Activated CD4-positive, alpha-beta T cell treated with anti-CD3 and anti-CD28 coated beads for 36 hours (primary cell): ENCODE results near the gene ZNF32. TPM values are rescaled to one million over a fixed set of nuclear protein-coding genes. Genes with fewer than 3 reads are reported as not detected.
A peak's percentile ranks its signal among the peaks of the same experiment; 100 is the strongest.
"Not testable (repeated sequence)": the region's sequence is repeated elsewhere in the genome, so short reads cannot be mapped to it uniquely, and the experiment has no call there.

Experiments
- ATAC-seq: fragments of 200-7000 bp; cut with Tn5 transposase; one replicate; pipeline ENCODE4 v1.10.0; 2021; ENCODE audit warnings: mild to moderate bottlenecking, moderate library complexity
- CTCF ChIA-PET: fragments of 350-600 bp; sonication (Branson Sonifier 250); formaldehyde crosslinking; loops from one replicate; lab custom pipeline; 2021; ENCODE audit warnings: antibody characterized with exemption; lab: Charles Lee
- POLR2A ChIA-PET: fragments of 350-600 bp; sonication (Branson Sonifier 250); formaldehyde crosslinking; loops from one replicate; lab custom pipeline; 2021; ENCODE audit warnings: antibody characterized with exemption, inconsistent platforms; lab: Charles Lee
- DNase-seq: peaks from one replicate; pipeline ENCODE4 v3.0.0-alpha.2; 2020
- H3K27ac Mint-ChIP-seq: one replicate; pipeline ENCODE4 v1.8.0; 2021; ENCODE audit warnings: mixed read lengths
- H3K27me3 Mint-ChIP-seq: one replicate; pipeline ENCODE4 v1.8.0; 2021; ENCODE audit warnings: mixed read lengths
- H3K36me3 Mint-ChIP-seq: one replicate; pipeline ENCODE4 v1.8.0; 2021; ENCODE audit warnings: low read depth, mixed read lengths
- H3K4me1 Mint-ChIP-seq: one replicate; pipeline ENCODE4 v1.8.0; 2021; ENCODE audit warnings: mixed read lengths
- H3K4me3 Mint-ChIP-seq: one replicate; pipeline ENCODE4 v1.8.0; 2021; ENCODE audit warnings: mild to moderate bottlenecking, moderate library complexity, mixed read lengths
- H3K9me3 Mint-ChIP-seq: one replicate; pipeline ENCODE4 v1.8.0; 2021; ENCODE audit warnings: low read depth, mixed read lengths
- intact Hi-C, 2 experiments: fragments of 100-400 bp; cut with DNase I in 1 of 2; cut with micrococcal nuclease in 1 of 2; formaldehyde crosslinking; loops; one replicate each; pipeline versions ENCODE4 v1.14.2 to v1.15.1; 2022 to 2024; cut with DNase I, micrococcal nuclease
- total RNA-seq, 2 experiments: library from RNA; stranded (reverse); gene quantifications; one replicate each; pipeline ENCODE4 v1.2.3, GENCODE V29; 2021

The ZNF32 gene
- total RNA-seq, 2 experiments from 2014 or later: 14.1 to 15.2 TPM

DNA sequence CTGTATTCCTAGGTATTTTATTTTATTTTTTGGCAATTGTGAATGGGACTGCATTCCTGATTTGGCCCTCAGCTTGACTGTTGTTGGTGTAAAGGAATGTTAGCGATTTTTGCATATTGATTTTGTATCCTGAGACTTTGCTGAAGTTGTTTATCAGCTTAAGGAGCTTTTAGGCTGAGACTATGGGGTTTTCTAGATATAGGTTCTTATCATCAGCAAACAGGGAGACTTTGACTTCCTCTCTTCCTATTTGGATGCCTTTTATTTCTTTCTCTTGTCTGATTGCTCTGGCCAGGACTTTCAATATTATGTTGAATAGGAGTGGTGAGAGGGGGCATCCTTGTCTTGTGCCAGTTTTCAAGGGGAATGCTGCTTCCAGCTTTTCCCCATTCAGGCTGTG is 12.9 kb downstream of the ZNF32 start:
- ATAC-seq, H3K4me3 Mint-ChIP-seq, H3K36me3 Mint-ChIP-seq, intact Hi-C loops, H3K27me3 Mint-ChIP-seq, CTCF ChIA-PET, DNase-seq, H3K4me1 Mint-ChIP-seq, POLR2A ChIA-PET, H3K27ac Mint-ChIP-seq: not testable (repeated sequence)
- H3K9me3 Mint-ChIP-seq: peaks cover 26% of the 10 kb centered on the region

DNA sequence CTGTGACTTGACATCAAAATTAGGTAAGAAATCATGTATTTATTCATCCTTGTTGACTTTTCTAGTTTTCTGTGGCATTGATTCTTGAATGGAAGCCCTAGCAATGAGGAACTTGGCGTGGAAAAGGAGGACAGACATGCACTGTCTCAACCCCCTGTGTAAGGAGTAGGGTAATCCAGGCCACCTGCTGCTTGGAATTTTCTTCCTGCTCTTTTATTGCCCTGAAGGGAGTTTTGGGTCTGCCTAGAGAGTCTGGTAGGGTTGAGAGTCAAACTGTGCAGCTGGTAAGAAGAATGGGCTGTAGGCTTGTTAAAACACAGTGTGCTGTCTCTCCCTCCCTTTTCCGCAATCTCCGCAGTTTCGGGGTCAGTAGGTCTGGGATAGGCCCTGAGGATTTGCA is 19.7 kb downstream of the ZNF32 start:
- no peak for ATAC-seq
- intact Hi-C loops: loop anchor here in 1 of 2 experiments (10.0 kb wide), 1 partner anchor 144 kb away; no protein-coding TSS in a partner anchor

DNA sequence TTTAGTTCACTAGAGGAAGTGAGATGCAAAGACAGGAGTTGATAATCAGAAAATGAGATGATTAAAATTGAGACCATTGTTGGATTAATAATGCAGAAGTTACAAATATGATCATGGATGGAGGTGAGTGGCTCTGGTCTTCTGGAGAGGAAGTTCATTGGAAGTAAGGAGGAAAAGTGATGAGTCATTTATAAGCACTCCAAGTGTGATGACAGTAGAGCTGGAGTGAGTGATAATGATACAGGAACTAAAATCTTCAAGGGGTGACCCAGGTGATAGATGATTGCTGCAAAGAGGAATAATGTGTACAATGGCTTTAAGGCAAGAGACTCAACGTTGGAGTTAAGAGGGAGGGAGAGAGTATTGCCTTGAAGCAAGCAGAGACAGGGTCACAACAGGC is 20.7 kb downstream of the ZNF32 start:
- Mint-ChIP-seq H3K27me3 (no peaks in the 10 kb centered on the region), H3K36me3 (no peaks in the 10 kb centered on the region), H3K4me1 (peaks cover 6% of the 10 kb centered on the region), H3K4me3 (no peak overlapping the region), H3K9me3 (peaks cover 5% of the 10 kb centered on the region), H3K27ac (no peak overlapping the region)
- intact Hi-C loops: loop anchor here in 1 of 2 experiments (10.0 kb wide), 1 partner anchor 143 kb away; no protein-coding TSS in a partner anchor
- ChIA-PET POLR2A (no interaction called here), CTCF (no interaction called here)
- ATAC-seq (no peak), DNase-seq (no peak)

More for the DNA sequence above, 19.7 kb downstream of the ZNF32 start:
- no peaks in the 10 kb centered on the region for H3K27me3 Mint-ChIP-seq
- DNase-seq: no peak
- no peaks in the 10 kb centered on the region for H3K36me3 Mint-ChIP-seq
- no peaks in the 10 kb centered on the region for H3K4me1 Mint-ChIP-seq
- POLR2A ChIA-PET: no interaction called here
- no peak overlapping the region for H3K4me3 Mint-ChIP-seq
- CTCF ChIA-PET: no interaction called here
- H3K9me3 Mint-ChIP-seq: peaks cover 6% of the 10 kb centered on the region
- no peak overlapping the region for H3K27ac Mint-ChIP-seq

DNA sequence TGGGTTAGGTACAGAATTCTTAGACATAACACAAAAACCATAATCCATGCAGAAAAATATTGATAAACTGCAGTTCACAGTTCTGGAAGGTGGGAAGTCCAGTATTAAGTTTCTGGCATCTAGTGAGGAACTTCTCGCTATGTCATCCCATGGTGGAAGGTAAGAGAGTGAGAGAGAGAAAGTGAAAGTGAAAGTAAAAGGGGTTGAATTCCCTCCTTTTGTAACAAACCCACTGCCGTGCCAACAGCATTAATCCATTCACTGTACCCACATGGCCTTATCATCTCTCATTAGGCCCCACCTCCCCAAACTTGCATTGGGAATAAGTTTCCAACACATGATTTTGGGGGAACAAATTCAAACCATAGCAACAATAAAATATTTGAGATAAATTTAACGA is 25.3 kb downstream of the ZNF32 start:
- CTCF ChIA-PET: no interaction called here
- ATAC-seq (no peak), DNase-seq (no peak)
- POLR2A ChIA-PET: no interaction called here
- peak overlapping the region; percentile 52 for H3K27ac Mint-ChIP-seq
- H3K9me3 Mint-ChIP-seq: peaks cover 21% of the 10 kb centered on the region
- peak overlapping the region; percentile 9 for H3K4me3 Mint-ChIP-seq
- peaks cover 13% of the 10 kb centered on the region for H3K4me1 Mint-ChIP-seq
- intact Hi-C loops: loop anchor here in 1 of 2 experiments (10.0 kb wide), 1 partner anchor 139 kb away; no protein-coding TSS in a partner anchor
- no peaks in the 10 kb centered on the region for H3K27me3 Mint-ChIP-seq
- peaks cover 12% of the 10 kb centered on the region for H3K36me3 Mint-ChIP-seq

DNA sequence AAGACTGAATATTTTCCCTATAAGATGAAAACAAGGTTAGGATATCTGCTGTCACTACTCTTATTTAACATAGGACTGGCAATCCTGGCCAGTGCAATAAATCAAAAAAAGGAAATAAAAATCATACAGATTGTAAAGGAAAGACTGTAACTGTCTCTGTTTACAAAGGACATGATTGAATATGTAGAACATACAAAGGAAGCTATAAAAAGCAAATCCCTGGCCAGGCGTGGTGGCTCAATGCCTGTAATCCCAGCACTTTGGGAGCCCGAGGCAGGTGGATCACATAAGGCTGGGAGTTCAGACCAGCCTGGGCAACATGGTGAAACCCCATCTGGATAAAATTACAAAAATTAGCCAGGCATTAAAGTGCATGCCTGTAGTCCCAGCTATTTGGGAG is 26.6 kb downstream of the ZNF32 start:
- no peak for ATAC-seq
- ChIA-PET POLR2A (no interaction called here), CTCF (no interaction called here)
- H3K36me3 Mint-ChIP-seq: peaks cover 18% of the 10 kb centered on the region
- no peak for DNase-seq
- H3K27me3 Mint-ChIP-seq: no peaks in the 10 kb centered on the region
- no peak overlapping the region for H3K27ac Mint-ChIP-seq
- H3K9me3 Mint-ChIP-seq: peaks cover 27% of the 10 kb centered on the region
- peaks cover 13% of the 10 kb centered on the region for H3K4me1 Mint-ChIP-seq
- intact Hi-C loops: loop anchor here in 1 of 2 experiments (10.0 kb wide), 1 partner anchor 137 kb away; no protein-coding TSS in a partner anchor
- H3K4me3 Mint-ChIP-seq: no peak overlapping the region

DNA sequence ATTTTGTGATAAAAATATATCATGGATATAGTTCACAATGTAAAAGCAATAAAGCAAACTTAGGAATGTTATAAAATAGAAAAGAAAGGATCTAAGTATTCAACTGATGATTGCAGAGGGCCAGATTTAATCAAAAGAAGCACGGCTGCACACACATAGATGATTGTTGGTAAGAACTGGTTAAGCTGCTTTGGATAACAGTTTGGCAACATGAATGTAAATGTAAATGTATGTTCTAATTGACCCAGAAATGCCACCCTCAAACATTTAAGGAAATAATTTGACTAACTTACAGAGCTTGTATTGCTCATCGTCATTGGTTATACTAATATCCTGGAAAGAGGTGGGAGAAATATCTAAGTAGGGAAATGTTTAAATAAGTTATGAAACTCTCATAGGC is 29.3 kb downstream of the ZNF32 start:
- H3K36me3 Mint-ChIP-seq: peaks cover 45% of the 10 kb centered on the region
- no peak overlapping the region for H3K4me3 Mint-ChIP-seq
- ATAC-seq: no peak
- H3K27me3 Mint-ChIP-seq: no peaks in the 10 kb centered on the region
- POLR2A ChIA-PET: interaction anchor here (0.6 kb wide), 1 partner anchor 24 kb away, joined by 3 read pairs; no protein-coding TSS in a partner anchor
- CTCF ChIA-PET: no interaction called here
- DNase-seq: no peak
- intact Hi-C loops: loop anchor here in 1 of 2 experiments (5.0 kb wide), 1 partner anchor 97 kb away; no protein-coding TSS in a partner anchor
- peaks cover 13% of the 10 kb centered on the region for H3K4me1 Mint-ChIP-seq
- no peak overlapping the region for H3K27ac Mint-ChIP-seq
- peaks cover 48% of the 10 kb centered on the region for H3K9me3 Mint-ChIP-seq

DNA sequence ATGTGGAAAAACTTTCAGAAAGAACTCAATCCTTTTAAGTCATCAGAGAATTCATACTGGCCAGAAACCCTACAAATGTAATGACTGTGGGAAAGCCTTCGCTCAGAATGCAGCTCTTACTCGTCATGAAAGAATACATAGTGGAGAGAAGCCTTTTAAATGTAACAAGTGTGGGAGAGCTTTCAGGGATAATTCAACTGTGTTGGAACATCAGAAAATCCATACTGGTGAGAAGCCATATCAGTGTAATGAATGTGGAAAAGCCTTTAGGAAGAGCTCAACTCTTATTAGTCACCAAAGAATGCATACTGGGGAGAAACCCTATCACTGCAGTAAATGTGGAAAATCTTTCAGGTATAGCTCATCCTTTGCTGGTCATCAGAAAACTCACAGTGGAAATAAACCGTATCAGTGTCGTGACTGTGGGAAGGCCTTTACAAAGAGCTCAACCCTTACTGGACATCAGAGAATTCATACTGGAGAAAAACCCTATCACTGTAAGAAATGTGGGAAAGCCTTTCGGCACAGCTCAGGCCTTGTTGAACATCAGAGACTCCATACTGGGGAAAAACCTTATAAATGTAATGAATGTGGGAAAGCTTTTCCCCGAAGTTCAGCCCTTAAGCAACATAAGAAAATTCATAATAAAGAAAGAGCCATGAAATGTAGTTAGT is 31.8 kb downstream of the ZNF32 start:
- ATAC-seq (no peak), DNase-seq (no peak)
- intact Hi-C loops: loop anchor here in 1 of 2 experiments (5.0 kb wide), 1 partner anchor 95 kb away; no protein-coding TSS in a partner anchor
- Mint-ChIP-seq H3K27ac (no peak overlapping the region), H3K27me3 (no peaks in the 10 kb centered on the region), H3K36me3 (peaks cover 70% of the 10 kb centered on the region), H3K4me1 (peaks cover 6% of the 10 kb centered on the region), H3K9me3 (peaks cover 51% of the 10 kb centered on the region), H3K4me3 (no peak overlapping the region)
- CTCF ChIA-PET: no interaction called here
- POLR2A ChIA-PET: interaction anchor here (0.6 kb wide), 1 partner anchor 44 kb away, joined by 5 read pairs; no protein-coding TSS in a partner anchor

DNA sequence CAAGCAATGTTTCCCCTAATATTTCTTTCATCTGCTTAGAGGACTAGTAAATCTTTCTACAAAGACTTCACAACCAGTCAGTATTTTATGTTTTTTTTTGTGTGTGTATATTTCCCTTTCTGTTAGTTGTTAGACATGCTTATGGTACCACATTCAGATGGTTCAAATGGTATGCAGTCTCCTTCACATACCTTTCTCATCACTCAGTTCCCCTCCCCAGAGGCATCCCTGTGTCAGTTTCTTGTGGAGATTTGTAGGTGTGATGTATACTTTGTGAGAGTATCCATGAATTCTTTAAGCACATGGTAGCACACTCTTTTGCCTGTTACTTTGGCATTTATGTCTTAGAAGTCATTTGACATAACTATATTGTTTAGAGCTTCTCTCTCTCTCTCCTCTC is 38.0 kb downstream of the ZNF32 start:
- H3K4me1 Mint-ChIP-seq: peaks cover 47% of the 10 kb centered on the region
- ATAC-seq: no peak
- no peaks in the 10 kb centered on the region for H3K27me3 Mint-ChIP-seq
- DNase-seq: no peak
- CTCF ChIA-PET: no interaction called here
- H3K4me3 Mint-ChIP-seq: no peak overlapping the region
- peaks cover 18% of the 10 kb centered on the region for H3K9me3 Mint-ChIP-seq
- no peak overlapping the region for H3K27ac Mint-ChIP-seq
- POLR2A ChIA-PET: no interaction called here
- H3K36me3 Mint-ChIP-seq: peaks cover 81% of the 10 kb centered on the region
- intact Hi-C loops: no loop called here

DNA sequence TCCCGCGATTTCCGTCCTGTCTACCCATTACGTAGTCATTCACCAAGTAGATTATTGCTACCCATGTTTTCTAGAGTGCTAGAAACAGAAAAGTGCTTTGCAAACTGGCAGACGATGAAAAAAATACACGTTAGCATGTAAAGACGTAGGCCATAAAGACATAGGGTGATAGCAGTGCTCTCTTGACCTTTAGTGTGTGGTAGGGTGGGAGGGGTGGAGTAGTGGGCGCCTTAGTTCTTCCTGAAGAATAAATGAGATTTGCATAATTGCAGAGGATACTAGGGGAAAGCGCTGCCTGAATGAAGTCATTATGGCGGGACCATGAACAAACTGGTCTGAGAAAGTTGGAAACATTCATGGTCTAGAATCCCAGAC is 41.5 kb downstream of the ZNF32 start:
- Mint-ChIP-seq H3K36me3 (peaks cover 46% of the 10 kb centered on the region), H3K27me3 (no peaks in the 10 kb centered on the region), H3K4me1 (peaks cover 40% of the 10 kb centered on the region), H3K9me3 (no peaks in the 10 kb centered on the region), H3K27ac (peak overlapping the region; percentile 82), H3K4me3 (peak overlapping the region; percentile 81)
- ATAC-seq (no peak), DNase-seq (no peak)
- ChIA-PET POLR2A (no interaction called here), CTCF (interaction anchor here (1.3 to 1.8 kb wide), 2 partner anchors 12 to 33 kb away, joined by 3 to 7 read pairs; partner anchors contain the start of gene ZNF239)
- intact Hi-C loops: loop anchor here in 1 of 2 experiments (2.0 to 5.0 kb wide), 2 partner anchors 35 to 42 kb away; partner anchors contain the start of genes ZNF239 and ZNF32

DNA sequence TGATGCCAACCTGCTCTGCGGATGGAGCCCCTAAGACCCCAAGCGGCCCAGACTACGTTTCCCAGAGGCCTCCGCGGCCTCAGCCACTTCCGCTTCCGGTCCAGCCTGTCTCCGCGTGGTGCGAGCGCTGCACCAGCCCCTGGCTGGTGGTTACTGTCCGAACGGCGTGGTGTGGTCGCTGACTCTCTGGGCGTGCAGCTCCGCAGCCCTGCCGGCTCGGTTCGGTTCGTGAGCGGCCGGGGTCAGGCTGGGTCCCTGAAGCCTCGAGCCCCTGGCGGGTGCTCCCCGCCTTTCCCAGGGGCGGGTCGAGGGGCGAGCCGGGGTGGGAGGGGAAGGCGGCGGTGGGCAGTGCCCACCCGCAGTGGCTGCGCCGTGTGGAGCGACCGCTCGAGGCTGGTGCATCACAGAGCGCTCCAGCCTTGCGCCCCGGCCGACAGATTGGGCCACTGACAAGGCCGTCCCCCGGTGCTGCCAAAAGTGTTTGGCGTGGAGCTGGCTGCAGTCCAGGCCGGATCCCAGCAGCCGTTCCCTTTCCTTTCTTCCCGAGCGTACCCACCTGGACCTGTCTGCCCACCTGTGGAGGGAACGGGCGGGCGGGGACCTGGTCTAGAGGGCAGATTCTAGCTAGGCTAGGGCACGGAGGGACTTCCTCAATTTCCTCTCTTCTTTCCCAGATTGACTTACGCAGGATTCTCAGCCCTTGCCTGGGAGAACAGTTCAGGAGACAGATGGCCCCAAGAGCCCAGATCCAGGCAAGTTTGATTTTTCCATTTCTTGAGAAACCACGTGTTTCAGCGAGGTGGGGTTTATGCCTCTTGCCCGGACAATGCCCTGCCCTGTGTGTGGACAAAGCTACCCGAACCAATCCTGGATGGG is 42.1 kb downstream of the ZNF32 start, which contains the start of gene ZNF485:
TSS of gene ZNF485 (plus strand) at position 116 of the 876 bp plus-strand sequence. CDS start at position 729, 613 bp downstream.
- peak within 1 kb of the TSS; percentile 81 for H3K4me3 Mint-ChIP-seq
- CTCF ChIA-PET: interaction anchor here (0.6 to 1.8 kb wide), 4 partner anchors 11 to 155 kb away, joined by 3 to 7 read pairs (median 4); partner anchors contain the start of gene ZNF32

DNA sequence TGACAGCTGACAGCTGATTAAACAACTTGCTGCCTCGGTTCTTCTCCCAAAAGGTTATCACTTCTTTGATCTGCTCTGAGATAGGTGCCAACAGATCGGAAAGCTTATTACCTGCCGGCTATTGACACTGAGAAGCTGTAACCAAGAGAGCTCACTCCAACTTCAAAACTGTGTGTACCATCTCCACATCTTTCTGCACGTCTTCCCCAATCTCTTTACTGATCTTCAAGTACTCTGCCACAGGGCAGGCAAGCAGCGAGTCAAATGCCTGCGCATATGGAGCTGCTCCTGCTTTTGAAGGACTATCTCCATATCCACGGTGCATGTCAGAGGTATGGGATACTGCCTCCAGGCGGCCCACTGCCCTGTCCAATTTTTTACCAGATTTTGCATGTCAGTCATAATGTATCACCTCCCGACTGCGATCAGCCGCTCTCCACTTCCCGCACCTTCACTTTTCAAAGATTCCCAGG is 42.8 kb downstream of the ZNF32 start:
- Mint-ChIP-seq H3K9me3 (no peaks in the 10 kb centered on the region), H3K27ac (peak overlapping the region; percentile 28), H3K4me3 (peak overlapping the region; percentile 81), H3K4me1 (peaks cover 40% of the 10 kb centered on the region), H3K36me3 (peaks cover 36% of the 10 kb centered on the region), H3K27me3 (no peaks in the 10 kb centered on the region)
- ChIA-PET CTCF (interaction anchor here (0.6 to 1.8 kb wide), 4 partner anchors 11 to 154 kb away, joined by 3 to 7 read pairs (median 4); partner anchors contain the start of gene ZNF32), POLR2A (no interaction called here)
- intact Hi-C loops: loop anchor here (1.0 to 5.0 kb wide), 5 partner anchors 10 to 43 kb away; partner anchors contain the start of genes ZNF239 (in 2 of the 2) and ZNF32 (in 2 of the 2)
- DNase-seq: no peak
- peak; percentile 18 for ATAC-seq

More for the DNA sequence above, 42.1 kb downstream of the ZNF32 start, which contains the start of gene ZNF485:
- H3K27me3 Mint-ChIP-seq: no peaks in the 10 kb centered on the region
- DNase-seq (peak; percentile 80), ATAC-seq (peak; percentile 91)
- POLR2A ChIA-PET: no interaction called here
- H3K4me1 Mint-ChIP-seq: peaks cover 40% of the 10 kb centered on the region
- H3K36me3 Mint-ChIP-seq: peaks cover 40% of the 10 kb centered on the region
- H3K27ac Mint-ChIP-seq: peak within 1 kb of the TSS; percentile 82
- intact Hi-C loops: loop anchor here (1.0 to 5.0 kb wide), 5 partner anchors 10 to 42 kb away; partner anchors contain the start of genes ZNF239 (in 2 of the 2) and ZNF32 (in 2 of the 2)
- H3K9me3 Mint-ChIP-seq: no peaks in the 10 kb centered on the region
